Liver (tissue), 10 donors: ENCODE data around the gene NUDCD2. TPM values are rescaled to one million over a fixed set of nuclear protein-coding genes. Genes with fewer than 3 reads are reported as not detected.
"Not testable (repeated sequence)": the region's sequence is repeated elsewhere in the genome, so short reads cannot be mapped to it uniquely, and the experiment has no call there.

Experiments used
- DNase-seq: peaks from one replicate; pipeline ENCODE4 v3.0.0-alpha.2; 2017; ENCODE audit warnings: low spot score
- H3K27ac ChIP-seq, 2 donors: one replicate each; pipeline ENCODE4 v1.7.0; 2013; ENCODE audit warnings: inconsistent platforms in 2 of 2, low read length in 2 of 2, control low read depth in 1 of 2, low read depth in 1 of 2, mild to moderate bottlenecking in 1 of 2
- H3K27me3 ChIP-seq, 4 donors: one replicate each; pipeline versions ENCODE4 v1.6.1 to v1.7.0; 2013; ENCODE audit warnings: low read length in 3 of 4, inconsistent platforms in 1 of 4, mild to moderate bottlenecking in 1 of 4, moderate library complexity in 1 of 4; ENCODE audit not compliant: control insufficient read depth in 4 of 4, insufficient read depth in 4 of 4
- H3K36me3 ChIP-seq, 4 donors: one replicate each; pipeline versions ENCODE4 v1.6.1 to v1.7.0; 2013; ENCODE audit warnings: low read length in 3 of 4, mild to moderate bottlenecking in 3 of 4, low read depth in 1 of 4, moderate library complexity in 1 of 4; ENCODE audit not compliant: control insufficient read depth in 4 of 4, insufficient read depth in 3 of 4
- H3K4me1 ChIP-seq, 4 donors: one replicate each; pipeline versions ENCODE4 v1.6.1 to v1.7.0; 2013; ENCODE audit warnings: low read length in 3 of 4, mild to moderate bottlenecking in 3 of 4, moderate library complexity in 1 of 4; ENCODE audit not compliant: control insufficient read depth in 4 of 4, insufficient read depth in 4 of 4
- H3K4me3 ChIP-seq, 3 donors: one replicate each; pipeline versions ENCODE4 v1.6.1 to v1.7.0; 2013; ENCODE audit warnings: low read length in 3 of 3, control low read depth in 1 of 3, low read depth in 1 of 3, mild to moderate bottlenecking in 1 of 3
- H3K9ac ChIP-seq, 2 donors: one replicate each; pipeline ENCODE4 v1.7.0; 2013; ENCODE audit warnings: low read length in 2 of 2, mild to moderate bottlenecking in 2 of 2, moderate library complexity in 2 of 2, control low read depth in 1 of 2, low read depth in 1 of 2
- H3K9me3 ChIP-seq, 4 donors: one replicate each; pipeline versions ENCODE4 v1.6.1 to v1.7.0; 2013; ENCODE audit warnings: low read length in 3 of 4; ENCODE audit not compliant: control insufficient read depth in 4 of 4
- EGR1 ChIP-seq, 2 donors: IDR thresholded peaks; 2 replicates each; pipeline ENCODE4 v1.6.1; 2016 to 2018; ENCODE audit warnings: antibody characterized with exemption in 2 of 2, low read depth in 2 of 2
- FOXA1 ChIP-seq: IDR thresholded peaks from 2 replicates; pipeline ENCODE4 v1.6.1; 2016; ENCODE audit warnings: antibody characterized with exemption
- FOXA2 ChIP-seq: IDR thresholded peaks from 2 replicates; pipeline ENCODE4 v1.6.1; 2016; ENCODE audit warnings: antibody characterized with exemption
- HNF4A ChIP-seq, 2 donors: conservative IDR thresholded peaks; 2 replicates each; pipeline ENCODE4 v1.6.1; 2016; ENCODE audit warnings: antibody characterized with exemption in 2 of 2, mild to moderate bottlenecking in 2 of 2
- NR2F2 ChIP-seq: IDR thresholded peaks from 2 replicates; pipeline ENCODE4 v1.6.1; 2016; ENCODE audit warnings: antibody characterized with exemption
- RXRA ChIP-seq, 2 donors: IDR thresholded peaks; 2 replicates each; pipeline ENCODE4 v1.6.1; 2017 to 2018; ENCODE audit warnings: antibody characterized with exemption in 2 of 2, mild to moderate bottlenecking in 1 of 2
- TAF1 ChIP-seq: conservative IDR thresholded peaks from 2 replicates; pipeline ENCODE4 v1.6.1; 2016; ENCODE audit warnings: antibody characterized with exemption, mild to moderate bottlenecking
- YY1 ChIP-seq: IDR thresholded peaks from 2 replicates; pipeline ENCODE4 v1.6.1; 2016; ENCODE audit warnings: antibody characterized with exemption, mild to moderate bottlenecking
- WGBS: extraction: QIAGEN DNeasy Blood & Tissue Kit; methylation state at CpG from one replicate; pipeline ENCODE4 v1.1.7; 2013; 5-methylcytosine and 5-hydroxymethylcytosine counted together
- polyA plus RNA-seq, 2 donors: library from polyadenylated mRNA; stranded (reverse) in 1 of 2; unstranded in 1 of 2; fragments of 200-250 nt in 1 of 2; fragments of >200 nt in 1 of 2; fragmentation: Nextera tagmentation in 1 of 2; extraction: Ambion mirVana in 1 of 2; gene quantifications; one replicate each; pipeline versions ENCODE4 v1.2.1 to v1.2.3, GENCODE V29; 2013 to 2015
- small RNA-seq: library from RNA; depleted of rRNA; stranded (forward); fragments of <200 nt; gene quantifications from one replicate; pipeline ENCODE3, GENCODE V24; 2014
- total RNA-seq, 2 donors: library from RNA; depleted of rRNA; stranded (reverse); fragments of >200 nt; gene quantifications; one replicate each; pipeline ENCODE4 v1.2.3, GENCODE V29; 2014
- TF ChIP-seq, protein P1 (sequence below): IDR thresholded peaks from 2 replicates; pipeline ENCODE4 v1.6.1; 2016; ENCODE audit warnings: antibody characterized with exemption
- TF ChIP-seq, protein P2 (sequence below): IDR thresholded peaks from 2 replicates; pipeline ENCODE4 v1.6.1; 2016; ENCODE audit warnings: antibody characterized with exemption
- TF ChIP-seq, protein P3 (sequence below): fragments of 150-350 bp; IDR thresholded peaks from 2 replicates; pipeline ENCODE4 v1.5.1; 2017; ENCODE audit warnings: improper control_type of control experiment, low read depth, low read length; ENCODE audit not compliant: missing input control
- donor health status: healthy.
- donor health status: healthy.
- donor health status: healthy.
- donor health status: healthy.
- donor health status: healthy.

The NUDCD2 gene
- total and polyA plus RNA-seq, 4 donors: 1.8 to 32.0 (median 4.3) TPM

DNA sequence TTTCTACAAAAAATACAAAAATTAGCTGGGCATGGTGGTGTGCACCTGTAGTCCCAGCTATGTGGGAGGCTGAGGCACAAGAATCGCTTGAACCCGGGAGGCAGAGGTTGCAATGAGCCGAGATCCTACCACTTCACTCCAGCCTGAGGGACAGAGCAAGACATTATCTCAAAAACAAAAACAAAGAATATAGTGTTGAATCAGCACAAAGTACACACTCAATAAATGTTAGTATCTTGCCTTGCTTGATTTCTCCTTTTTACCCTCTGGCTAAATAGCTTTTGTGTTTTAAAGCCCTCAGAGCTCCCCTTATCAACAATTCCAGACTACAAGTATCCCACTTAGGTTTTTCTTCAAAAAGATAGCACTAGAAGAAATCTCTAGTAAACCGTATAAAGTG lies 60.0 kb downstream of the NUDCD2 start (continued):
- TF ChIP-seq, protein P1, sequence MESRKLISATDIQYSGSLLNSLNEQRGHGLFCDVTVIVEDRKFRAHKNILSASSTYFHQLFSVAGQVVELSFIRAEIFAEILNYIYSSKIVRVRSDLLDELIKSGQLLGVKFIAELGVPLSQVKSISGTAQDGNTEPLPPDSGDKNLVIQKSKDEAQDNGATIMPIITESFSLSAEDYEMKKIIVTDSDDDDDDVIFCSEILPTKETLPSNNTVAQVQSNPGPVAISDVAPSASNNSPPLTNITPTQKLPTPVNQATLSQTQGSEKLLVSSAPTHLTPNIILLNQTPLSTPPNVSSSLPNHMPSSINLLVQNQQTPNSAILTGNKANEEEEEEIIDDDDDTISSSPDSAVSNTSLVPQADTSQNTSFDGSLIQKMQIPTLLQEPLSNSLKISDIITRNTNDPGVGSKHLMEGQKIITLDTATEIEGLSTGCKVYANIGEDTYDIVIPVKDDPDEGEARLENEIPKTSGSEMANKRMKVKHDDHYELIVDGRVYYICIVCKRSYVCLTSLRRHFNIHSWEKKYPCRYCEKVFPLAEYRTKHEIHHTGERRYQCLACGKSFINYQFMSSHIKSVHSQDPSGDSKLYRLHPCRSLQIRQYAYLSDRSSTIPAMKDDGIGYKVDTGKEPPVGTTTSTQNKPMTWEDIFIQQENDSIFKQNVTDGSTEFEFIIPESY: no peak
- TF ChIP-seq HNF4A (conservative IDR thresholded peaks at IDR 0.05) (no peak), EGR1 (IDR thresholded peaks at IDR 0.05; ENCODE audit: low read depth in 2 of 2) (no peak), NR2F2 (no peak), TAF1 (no peak), RXRA (IDR thresholded peaks at IDR 0.05) (no peak), FOXA2 (no peak), YY1 (no peak), FOXA1 (no peak)
- TF ChIP-seq, protein P2, sequence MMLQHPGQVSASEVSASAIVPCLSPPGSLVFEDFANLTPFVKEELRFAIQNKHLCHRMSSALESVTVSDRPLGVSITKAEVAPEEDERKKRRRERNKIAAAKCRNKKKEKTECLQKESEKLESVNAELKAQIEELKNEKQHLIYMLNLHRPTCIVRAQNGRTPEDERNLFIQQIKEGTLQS: no peak

DNA sequence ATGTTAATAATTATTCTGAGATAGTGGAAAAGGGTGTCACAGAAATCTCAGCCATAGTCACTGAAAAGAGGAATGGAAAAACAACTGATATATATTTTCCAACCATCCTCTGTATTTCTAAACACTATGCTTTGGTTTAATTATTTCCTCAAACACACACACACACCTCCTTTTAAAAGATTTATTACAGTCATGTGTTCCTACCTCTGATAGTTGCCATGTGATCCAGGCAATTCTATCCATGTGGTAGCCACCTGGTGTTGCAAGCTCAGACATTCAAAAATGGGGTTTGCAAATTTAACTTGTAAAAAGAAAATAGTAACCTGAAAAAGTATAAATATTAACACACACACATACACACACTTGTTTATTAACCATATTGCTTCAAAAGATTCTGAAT lies 62.5 kb downstream of the NUDCD2 start:
- no peak for TF ChIP-seq RXRA (IDR thresholded peaks at IDR 0.05)
- TF ChIP-seq, protein P3, sequence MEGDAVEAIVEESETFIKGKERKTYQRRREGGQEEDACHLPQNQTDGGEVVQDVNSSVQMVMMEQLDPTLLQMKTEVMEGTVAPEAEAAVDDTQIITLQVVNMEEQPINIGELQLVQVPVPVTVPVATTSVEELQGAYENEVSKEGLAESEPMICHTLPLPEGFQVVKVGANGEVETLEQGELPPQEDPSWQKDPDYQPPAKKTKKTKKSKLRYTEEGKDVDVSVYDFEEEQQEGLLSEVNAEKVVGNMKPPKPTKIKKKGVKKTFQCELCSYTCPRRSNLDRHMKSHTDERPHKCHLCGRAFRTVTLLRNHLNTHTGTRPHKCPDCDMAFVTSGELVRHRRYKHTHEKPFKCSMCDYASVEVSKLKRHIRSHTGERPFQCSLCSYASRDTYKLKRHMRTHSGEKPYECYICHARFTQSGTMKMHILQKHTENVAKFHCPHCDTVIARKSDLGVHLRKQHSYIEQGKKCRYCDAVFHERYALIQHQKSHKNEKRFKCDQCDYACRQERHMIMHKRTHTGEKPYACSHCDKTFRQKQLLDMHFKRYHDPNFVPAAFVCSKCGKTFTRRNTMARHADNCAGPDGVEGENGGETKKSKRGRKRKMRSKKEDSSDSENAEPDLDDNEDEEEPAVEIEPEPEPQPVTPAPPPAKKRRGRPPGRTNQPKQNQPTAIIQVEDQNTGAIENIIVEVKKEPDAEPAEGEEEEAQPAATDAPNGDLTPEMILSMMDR: no peak

DNA sequence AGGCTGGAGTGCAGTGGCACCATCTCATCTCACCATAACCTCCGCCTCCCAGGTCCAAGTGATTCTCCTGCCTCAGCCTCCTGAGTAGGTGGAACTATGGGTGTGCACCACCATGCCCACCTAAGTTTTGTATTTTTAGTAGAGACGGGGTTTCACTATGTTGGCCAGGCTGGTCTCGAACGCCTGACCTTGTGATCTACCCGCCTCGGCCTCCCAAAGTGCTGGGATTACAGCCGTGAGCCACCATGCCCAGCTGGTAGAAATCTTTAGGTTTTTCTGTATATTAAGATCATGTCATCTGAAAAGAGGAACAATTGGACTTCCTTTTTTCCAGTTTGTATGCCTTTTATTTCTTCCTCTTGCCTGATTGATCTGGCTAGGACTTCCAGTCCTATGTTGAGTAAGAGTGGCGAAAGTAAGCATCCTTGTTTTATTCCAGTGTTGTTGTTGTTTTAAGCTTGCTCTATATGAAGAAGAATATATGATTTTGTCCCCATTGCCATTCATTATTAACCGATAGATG lies 63.0 kb downstream of the NUDCD2 start:
- not testable (repeated sequence) for H3K9me3 ChIP-seq, H3K9ac ChIP-seq, H3K4me3 ChIP-seq, H3K27ac ChIP-seq, H3K27me3 ChIP-seq, H3K36me3 ChIP-seq, H3K4me1 ChIP-seq, DNase-seq
- WGBS: 86% methylated on average over 9 of the region's 9 CpGs

More for the DNA sequence above, 62.5 kb downstream of the NUDCD2 start:
- DNase-seq: no peak
- Histone ChIP-seq H3K27me3 (no peaks in the 10 kb centered on the region), H3K36me3 (no peaks in the 10 kb centered on the region), H3K9ac (no peak overlapping the region), H3K4me1 (no peaks in the 10 kb centered on the region), H3K4me3 (no peak overlapping the region), H3K27ac (no peak overlapping the region), H3K9me3 (no peaks in the 10 kb centered on the region)

Small RNA genes within 50 kb of the gene (small RNA-seq; reads per million reads assigned to genes)
- gene AC008723.1: not detected

Other genes starting within 250 kb of the NUDCD2 start
- 10 to 100 TPM; 74.2 to 93.7 TPM for gene CCNG1, start 22.5 kb downstream of the NUDCD2 start, total RNA-seq
- 10 to 100 TPM; 30.9 to 73.9 TPM for gene CCNG1, start 22.5 kb downstream of the NUDCD2 start, polyA plus RNA-seq
- 10 to 100 TPM in 1 of 2 donors, under 1 TPM in 1; 0.33 to 48.5 TPM for gene HMMR, start 530 bp upstream of the NUDCD2 start, total RNA-seq
- 1 to 10 TPM; 1.0 to 3.7 TPM for gene HMMR, start 530 bp upstream of the NUDCD2 start, polyA plus RNA-seq
- gene MAT2B, start 45.5 kb upstream of the NUDCD2 start, total RNA-seq: 10 to 100 TPM; 27.0 to 41.3 TPM
- gene MAT2B, start 45.5 kb upstream of the NUDCD2 start, polyA plus RNA-seq: 10 to 100 TPM; 21.3 to 23.1 TPM